ENCODE results near the gene DUOXA2. TPM values are rescaled to one million over a fixed set of nuclear protein-coding genes. Genes with fewer than 3 reads are reported as not detected.

The DUOXA2 gene
- total and polyA plus RNA-seq, 11 donors = 0.03 TPM; not detected in 10

DNA sequence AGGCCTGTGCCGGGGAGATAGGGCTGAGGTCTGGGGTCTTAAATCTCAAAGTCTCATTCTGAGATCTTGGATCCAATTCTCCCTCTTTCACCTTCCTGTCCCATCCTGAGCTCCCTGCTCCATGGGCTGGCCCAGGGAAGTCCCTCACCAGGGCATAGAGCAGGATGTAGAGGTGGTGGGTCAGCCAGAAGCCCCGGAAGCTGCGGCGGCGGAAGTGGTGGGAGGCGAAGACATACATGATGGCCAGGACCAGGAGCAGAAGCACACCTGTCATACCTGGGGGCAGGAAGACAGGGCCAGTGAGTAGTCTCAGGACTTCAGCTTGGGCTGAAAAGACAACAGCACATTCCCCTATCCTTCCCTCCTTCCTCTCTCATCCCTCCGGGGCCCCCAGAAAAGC lies 16.7 kb upstream of the DUOXA2 start:
- no peak for ATAC-seq
- Histone ChIP-seq H3K9me3 (no peaks in the 10 kb centered on the region), H3K27me3 (no peaks in the 10 kb centered on the region), H3K4me3 (no peak overlapping the region), H3K36me3 (no peaks in the 10 kb centered on the region), H3K27ac (no peak overlapping the region), H3K4me1 (no peaks in the 10 kb centered on the region)
- no peak for DNase-seq
- intact Hi-C loops (cut with DNase I) = no loop called here
- TF ChIP-seq, protein P1, sequence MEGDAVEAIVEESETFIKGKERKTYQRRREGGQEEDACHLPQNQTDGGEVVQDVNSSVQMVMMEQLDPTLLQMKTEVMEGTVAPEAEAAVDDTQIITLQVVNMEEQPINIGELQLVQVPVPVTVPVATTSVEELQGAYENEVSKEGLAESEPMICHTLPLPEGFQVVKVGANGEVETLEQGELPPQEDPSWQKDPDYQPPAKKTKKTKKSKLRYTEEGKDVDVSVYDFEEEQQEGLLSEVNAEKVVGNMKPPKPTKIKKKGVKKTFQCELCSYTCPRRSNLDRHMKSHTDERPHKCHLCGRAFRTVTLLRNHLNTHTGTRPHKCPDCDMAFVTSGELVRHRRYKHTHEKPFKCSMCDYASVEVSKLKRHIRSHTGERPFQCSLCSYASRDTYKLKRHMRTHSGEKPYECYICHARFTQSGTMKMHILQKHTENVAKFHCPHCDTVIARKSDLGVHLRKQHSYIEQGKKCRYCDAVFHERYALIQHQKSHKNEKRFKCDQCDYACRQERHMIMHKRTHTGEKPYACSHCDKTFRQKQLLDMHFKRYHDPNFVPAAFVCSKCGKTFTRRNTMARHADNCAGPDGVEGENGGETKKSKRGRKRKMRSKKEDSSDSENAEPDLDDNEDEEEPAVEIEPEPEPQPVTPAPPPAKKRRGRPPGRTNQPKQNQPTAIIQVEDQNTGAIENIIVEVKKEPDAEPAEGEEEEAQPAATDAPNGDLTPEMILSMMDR (IDR thresholded peaks at IDR 0.05) = no peak
- TF ChIP-seq POLR2A (IDR thresholded peaks at IDR 0.05) = no peak
- 86 to 99% (median 92%) methylated on average over 7 of the region's 7 CpGs for WGBS, 4 donors

DNA sequence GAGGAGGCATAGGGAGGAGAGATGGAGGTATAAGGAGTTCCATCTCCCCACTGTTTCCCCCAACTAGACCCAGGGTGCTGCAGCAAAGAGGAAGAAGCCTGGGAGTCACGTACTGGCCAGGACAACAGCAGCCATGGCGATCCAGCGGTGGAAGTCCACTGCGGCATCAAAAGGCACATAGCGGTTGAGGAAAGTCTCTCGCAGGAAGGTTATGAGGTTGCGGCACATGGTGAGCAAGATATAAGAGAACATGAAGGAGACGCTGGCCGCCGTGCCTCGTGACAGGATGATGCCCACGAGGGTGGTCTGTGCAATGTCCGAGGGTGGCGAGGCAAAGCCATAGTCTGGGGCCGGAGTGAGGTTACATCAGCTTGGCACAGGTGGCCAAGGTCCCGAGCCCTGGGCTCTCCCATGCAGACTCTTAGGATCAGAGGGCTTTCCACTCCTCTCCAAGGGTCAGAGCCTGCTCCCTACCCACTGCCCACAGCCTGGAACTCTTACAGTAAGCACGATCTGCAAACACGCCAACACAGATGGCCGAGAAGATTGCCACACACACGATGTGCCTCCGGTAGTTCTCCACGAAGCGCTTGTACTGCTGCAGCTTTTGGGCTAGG lies 14.5 kb upstream of the DUOXA2 start:
- Histone ChIP-seq H3K4me3 (no peak overlapping the region), H3K9me3 (no peaks in the 10 kb centered on the region), H3K27ac (no peak overlapping the region), H3K27me3 (no peaks in the 10 kb centered on the region), H3K4me1 (no peaks in the 10 kb centered on the region), H3K36me3 (no peaks in the 10 kb centered on the region)
- WGBS, 4 donors = 85 to 90% (median 88%) methylated on average over 23 of the region's 23 CpGs
- intact Hi-C loops (cut with DNase I) = no loop called here
- no peak for DNase-seq
- TF ChIP-seq POLR2A (IDR thresholded peaks at IDR 0.05) = no peak
- TF ChIP-seq, protein P1 (IDR thresholded peaks at IDR 0.05) = no peak
- no peak for ATAC-seq

DNA sequence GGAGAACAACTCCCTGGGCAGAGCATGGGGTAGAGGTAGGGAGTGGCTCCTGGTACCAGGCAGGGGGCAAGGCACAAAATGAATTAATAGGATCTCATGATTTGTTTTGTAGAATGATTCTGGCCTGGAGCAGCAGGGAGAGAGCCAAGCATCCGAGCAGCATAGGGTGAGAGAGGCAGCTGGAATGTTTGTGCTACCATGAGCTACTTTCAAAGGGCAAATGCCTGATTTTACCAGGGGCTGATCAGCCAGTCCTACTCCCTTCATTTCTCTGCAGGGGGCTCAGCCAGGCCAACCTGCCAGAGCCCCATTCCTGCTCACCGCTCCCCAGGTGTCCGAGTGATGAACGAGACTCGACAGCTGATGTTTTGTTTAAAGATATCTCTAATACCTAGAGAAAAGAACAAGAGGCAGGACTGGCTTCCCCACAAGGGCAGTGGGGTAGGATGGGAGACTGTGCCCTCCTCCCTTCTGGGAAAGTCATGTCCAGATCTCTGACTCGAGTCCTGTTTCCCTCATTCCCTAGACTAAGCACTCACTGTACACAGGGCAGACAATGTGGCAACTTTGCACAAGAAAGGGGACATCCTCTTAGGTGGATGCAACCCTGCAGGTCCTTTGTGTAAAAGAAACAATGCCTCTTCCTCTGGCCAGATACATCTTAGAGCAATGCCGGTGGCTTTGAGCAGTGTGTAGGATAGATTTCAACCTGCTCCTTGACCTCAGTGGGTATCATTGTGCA lies 13.1 kb upstream of the DUOXA2 start:
- WGBS, 4 donors = 61 to 67% (median 64%) methylated on average over 7 of the region's 7 CpGs
- ATAC-seq = no peak

DNA sequence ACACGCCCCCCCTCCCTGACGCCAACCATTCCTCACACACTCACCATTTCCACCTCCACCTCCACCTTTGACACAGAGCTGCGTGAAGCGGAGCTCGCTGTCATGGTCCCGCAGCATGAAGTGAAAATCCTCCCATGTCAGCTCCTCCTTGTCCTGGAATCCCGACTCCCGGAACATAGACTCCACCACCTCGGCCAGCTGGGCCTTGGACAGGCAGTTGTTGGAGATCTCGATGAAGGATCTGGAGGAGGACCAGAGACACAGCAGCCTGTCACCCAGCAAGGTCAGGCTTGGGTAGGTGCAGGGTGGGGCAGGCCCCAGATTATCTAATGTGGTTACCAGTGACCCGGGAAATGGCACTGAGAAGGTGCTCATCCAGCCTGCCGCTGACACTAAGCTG lies 12.4 kb upstream of the DUOXA2 start:
- intact Hi-C loops (cut with DNase I) = no loop called here
- 90 to 94% (median 91%) methylated on average over 12 of the region's 12 CpGs for WGBS, 4 donors

More for the DNA sequence above, 13.1 kb upstream of the DUOXA2 start:
- intact Hi-C loops (cut with DNase I) = no loop called here
- no peak overlapping the region for H3K4me3 ChIP-seq
- H3K4me1 ChIP-seq = no peaks in the 10 kb centered on the region
- no peak for DNase-seq
- TF ChIP-seq POLR2A (IDR thresholded peaks at IDR 0.05) = no peak
- TF ChIP-seq, protein P1 (IDR thresholded peaks at IDR 0.05) = no peak
- H3K36me3 ChIP-seq = no peaks in the 10 kb centered on the region
- no peaks in the 10 kb centered on the region for H3K27me3 ChIP-seq
- H3K27ac ChIP-seq = no peak overlapping the region
- H3K9me3 ChIP-seq = no peaks in the 10 kb centered on the region

More for the DNA sequence above, 12.4 kb upstream of the DUOXA2 start:
- H3K36me3 ChIP-seq = no peaks in the 10 kb centered on the region
- no peak for ATAC-seq
- no peaks in the 10 kb centered on the region for H3K9me3 ChIP-seq
- no peaks in the 10 kb centered on the region for H3K4me1 ChIP-seq
- no peak for TF ChIP-seq POLR2A (IDR thresholded peaks at IDR 0.05)
- TF ChIP-seq, protein P1 (IDR thresholded peaks at IDR 0.05) = no peak
- no peaks in the 10 kb centered on the region for H3K27me3 ChIP-seq
- DNase-seq = no peak
- H3K27ac ChIP-seq = no peak overlapping the region
- H3K4me3 ChIP-seq = no peak overlapping the region
